8988T (cell line): ENCODE measurements around the gene TRAF3IP1.
"Not testable (repeated sequence)": the region's sequence is repeated elsewhere in the genome, so short reads cannot be mapped to it uniquely, and the experiment has no call there.

Experiments used
- DNase-seq: peaks from one replicate; pipeline ENCODE4 v3.0.0; 2011

The TRAF3IP1 gene

DNA sequence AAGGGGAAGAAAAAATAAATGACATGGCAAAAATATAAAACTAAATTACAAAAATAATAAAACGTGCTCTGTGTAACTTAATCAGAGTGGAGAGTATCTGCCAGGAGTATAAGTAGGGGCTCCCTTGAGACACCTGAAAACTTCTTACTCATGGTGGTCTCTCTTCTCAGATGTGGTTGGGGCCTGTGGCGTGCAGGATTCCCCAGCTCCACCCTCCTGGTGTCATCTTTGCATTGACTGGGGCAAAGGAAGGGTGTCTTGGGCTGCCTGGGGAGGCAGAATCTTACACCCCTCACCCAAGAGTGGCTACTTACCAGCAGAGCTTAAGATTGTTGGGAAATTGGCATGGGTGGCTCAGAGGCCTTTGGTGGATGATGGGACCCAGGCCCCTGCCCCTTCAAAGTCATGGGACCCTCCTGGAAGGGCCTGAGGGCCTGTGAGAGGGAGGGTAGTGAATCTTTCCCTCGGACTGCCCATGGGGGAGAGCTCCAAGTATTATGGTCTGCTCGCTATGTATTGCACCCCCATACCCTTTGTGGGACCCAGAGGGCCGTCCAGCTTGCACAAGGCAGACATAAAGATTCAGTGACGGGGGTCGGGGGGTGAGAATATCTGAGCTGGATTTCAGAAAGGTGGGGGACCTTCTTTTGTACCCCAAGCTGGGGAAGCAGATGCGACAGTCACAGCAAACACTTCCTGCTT, 6.9 kb upstream of the TRAF3IP1 start:
- no peak for DNase-seq

DNA sequence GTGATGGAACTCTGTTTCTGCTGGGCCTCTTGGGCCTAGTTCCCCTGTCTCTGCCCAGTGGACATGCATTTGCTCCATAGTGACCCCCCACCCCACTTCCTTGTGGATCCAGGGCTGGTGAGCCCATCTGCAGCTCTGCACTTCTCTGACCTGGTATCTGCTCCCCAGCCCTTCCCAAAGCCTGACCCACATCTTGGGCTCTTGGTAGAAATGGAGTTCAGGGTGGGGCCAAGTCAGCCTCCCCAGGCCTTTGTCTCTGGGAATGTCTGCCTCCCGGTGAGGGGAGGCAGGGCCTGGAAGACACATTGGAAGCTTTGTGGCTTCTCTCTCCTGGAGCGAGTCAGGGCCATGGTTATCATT, 6.3 kb upstream of the TRAF3IP1 start:
- DNase-seq, result no peak

DNA sequence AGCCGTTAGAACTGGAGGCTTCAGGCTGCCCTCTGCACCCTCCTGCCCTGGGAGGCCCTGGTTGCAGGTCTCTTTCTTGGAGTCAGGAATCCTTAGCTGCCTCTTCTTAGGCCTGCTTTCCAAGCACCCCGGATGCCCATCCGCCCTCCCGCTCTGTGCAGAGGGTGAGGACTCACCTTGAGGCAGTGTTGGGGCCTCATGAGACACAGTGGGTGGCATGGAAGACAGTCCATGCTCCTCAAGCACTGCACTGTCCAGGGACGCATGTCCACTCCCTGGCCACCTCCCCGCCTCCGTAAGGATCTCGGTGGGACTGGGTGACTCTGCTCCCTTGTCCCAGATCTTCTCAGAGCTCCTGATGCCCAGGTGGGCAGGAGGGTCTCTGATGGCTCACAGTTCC, 5.7 kb upstream of the TRAF3IP1 start:
- DNase-seq, result no peak

DNA sequence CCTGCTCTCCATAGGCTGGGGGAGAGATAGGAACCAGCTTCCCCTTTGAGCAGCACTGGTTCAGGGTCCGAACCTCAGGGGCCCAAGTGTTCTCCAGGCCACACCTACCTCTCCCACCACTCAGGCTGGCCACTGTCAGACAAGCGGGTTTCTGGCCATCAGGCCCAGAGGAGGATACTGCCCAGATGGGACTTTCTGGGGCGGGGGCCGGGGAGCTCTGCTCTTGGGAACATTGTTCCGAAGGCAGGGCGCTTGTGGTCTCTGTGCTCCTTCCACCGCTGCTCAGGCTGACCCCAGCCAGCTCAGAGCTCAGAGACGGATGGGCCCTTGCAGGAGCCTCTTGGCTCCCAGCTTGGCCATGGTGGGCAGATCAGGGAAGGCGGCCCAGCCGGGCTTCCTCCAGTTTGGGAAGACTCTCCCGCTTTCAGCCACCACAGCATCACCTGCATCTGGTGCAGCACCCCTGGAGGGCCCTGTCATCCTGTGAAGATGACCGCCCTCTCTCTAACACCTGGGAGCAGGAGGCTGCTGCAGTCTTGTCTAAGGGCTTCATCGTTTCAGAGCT, 5.2 kb upstream of the TRAF3IP1 start:
- no peak for DNase-seq

DNA sequence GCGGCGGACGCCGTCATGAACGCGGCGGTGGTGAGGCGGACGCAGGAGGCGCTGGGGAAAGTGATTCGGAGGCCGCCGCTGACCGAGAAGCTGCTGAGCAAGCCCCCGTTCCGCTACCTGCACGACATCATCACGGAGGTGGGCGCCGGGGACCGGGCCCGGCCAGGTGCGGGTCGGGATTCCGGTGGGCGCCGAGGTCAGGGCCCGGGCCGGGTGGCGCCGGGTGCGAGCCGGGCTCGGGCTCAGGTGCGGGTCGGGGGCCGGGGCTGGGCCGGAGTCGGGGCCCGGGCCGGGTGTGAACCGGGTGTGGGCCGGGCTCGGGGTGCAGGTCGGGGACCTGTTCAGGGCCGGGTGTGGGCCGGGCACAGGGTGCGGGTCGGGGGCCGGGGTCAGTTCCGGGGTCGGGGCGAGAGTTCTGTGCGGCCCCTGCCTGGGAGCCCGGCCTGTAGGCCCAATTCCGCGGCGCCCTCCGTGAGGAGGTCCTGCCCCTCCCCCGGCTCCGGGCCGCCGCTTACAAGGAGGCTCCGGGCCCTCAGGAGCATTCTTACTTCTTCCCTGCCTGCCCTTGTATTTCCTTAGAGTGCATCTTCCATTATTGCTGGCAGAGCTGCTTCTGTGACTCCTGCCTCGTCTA, 447 bp downstream of the TRAF3IP1 start:
- DNase-seq, result no peak

DNA sequence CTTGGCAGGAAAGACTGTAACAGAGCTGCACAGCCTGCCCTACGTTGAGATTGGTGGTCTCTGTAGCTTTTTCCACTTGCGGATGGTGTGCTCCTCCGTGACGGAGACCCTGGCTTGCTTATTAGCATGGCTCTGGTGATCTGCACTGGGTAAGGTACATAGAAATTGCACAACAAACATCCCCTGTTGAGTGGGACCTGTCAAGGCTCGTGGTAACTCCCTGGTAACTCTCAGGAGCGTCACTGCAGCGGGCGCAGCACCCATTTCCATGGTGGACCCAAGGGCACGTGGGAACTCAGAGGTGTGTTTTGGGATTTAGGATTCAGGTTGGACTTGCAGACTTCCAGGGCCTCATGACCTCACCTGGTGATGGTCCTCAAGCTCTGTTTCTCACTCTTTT, 1.1 kb downstream of the TRAF3IP1 start:
- DNase-seq, result no peak

DNA sequence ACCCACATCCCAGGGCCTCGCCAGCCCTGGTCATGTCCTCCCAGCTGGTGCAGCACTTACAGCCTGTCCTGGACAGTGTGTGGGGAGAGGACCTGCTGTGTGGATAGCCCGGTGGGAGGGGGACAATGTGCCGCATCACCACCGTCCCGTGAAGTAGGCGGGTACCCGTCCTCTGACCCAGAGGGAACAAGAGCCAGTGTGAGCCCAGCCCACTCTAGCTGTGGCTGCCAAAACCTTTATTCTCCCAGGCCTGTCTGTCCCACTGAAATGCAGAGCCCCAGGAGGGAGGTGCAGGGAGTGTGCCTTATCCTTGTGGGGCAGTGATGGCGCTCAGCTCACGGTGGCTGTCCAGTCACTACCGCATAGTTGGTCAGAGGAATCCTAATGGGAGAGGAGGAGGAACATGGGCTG, 1.7 kb downstream of the TRAF3IP1 start:
- no peak for DNase-seq

DNA sequence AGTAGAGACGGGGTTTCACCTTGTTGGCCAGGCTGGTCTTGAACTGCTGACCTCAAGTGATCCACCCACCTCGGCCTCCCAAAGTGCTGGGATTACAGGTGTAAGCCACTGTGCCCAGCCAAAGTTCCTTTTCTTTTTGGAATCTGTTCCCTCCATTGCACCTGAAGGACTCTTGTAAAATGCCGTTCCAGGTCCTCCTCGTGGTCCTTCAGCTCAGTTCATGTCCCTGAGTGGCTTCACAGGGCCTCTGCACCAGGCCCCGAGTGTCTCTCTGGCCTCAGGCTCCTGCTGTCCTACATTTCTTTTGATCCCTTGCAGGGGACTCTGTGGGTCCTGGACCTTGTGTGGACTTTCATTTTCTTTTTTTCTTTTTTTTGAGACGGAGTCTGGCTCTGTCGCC, 3.9 kb downstream of the TRAF3IP1 start:
- not testable (repeated sequence) for DNase-seq

DNA sequence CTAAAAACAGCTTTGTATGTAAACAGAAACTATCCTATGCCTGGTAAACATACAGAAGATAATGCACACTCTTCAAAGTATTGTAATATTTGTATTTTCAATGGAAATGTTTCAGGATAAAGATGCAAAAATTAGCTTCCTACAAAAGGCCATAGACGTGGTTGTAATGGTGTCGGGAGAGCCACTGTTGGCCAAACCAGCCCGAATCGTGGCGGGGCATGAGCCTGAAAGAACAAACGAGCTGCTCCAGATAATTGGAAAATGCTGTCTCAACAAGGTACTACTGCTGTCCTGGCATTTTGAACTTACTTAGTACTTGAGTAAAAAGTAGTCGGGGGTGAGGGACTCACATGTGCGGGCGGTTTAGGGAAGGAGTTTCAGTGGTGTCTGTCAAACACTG, 5.4 kb downstream of the TRAF3IP1 start:
- DNase-seq, result no peak

DNA sequence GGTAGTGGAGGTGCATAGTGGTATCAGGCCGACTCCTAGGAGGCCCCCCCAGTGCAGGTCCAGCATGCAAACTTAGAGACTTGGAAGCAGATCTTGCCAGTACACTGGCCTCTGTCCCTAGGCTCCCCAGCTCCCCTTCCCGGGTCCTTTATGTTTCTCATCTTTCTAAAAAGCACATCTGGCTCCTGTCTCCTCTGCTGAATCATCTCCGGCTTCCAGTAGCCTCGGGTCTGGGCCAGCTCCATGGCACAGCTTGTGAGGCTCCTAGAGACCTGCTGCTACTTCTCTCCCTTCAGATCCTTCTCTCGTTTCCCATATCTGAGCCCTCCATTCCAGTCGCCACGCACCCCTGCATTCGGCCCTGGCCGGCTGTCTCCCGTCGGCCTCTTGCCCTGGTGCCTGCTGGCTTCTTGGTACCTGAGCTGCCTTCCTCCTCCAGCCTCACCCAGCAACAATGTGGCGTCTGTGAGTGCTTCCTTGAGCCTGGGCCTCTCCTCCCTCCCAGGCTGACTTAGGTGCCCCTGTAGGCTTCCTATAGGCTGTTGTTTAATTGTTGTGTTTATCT, 6.6 kb downstream of the TRAF3IP1 start:
- no peak for DNase-seq

DNA sequence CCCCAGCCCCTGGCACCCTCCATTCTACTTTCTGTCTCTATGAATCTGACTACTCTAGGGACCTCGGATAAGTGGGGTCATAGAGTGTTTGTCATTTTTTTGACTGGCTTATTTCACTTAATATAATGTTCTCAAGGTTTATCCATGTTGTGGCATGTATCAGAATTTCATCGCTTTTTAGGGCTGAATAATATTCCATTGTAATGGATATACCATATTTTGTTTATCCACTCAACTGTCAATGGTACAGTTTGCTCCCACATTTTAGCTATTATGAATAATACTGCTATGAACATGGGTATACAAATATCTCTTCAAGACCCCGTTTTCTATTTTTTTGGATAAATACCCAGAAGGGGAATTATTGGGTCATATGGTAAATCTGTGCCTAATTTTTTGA, 7.4 kb downstream of the TRAF3IP1 start:
- no peak for DNase-seq

DNA sequence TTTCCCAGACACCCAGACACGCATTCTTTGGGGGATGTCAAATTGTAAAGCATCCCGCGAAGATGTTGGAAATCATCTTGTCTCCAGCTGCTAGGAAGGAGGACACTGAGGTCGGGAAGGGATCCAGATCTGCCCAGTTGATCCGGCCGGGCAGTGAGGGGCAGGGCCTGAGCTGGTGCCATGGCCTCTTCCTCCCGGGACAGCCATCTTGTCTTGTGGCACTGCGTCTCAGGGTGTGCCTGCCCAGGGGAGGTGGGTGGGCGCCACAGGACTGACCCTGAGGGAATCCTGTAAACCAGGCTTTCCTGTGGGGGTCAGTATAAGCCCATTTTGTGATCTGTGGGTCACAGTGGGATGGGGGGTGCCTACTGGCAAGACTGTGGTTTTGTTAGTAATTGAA, 10.1 kb downstream of the TRAF3IP1 start:
- DNase-seq, result no peak

DNA sequence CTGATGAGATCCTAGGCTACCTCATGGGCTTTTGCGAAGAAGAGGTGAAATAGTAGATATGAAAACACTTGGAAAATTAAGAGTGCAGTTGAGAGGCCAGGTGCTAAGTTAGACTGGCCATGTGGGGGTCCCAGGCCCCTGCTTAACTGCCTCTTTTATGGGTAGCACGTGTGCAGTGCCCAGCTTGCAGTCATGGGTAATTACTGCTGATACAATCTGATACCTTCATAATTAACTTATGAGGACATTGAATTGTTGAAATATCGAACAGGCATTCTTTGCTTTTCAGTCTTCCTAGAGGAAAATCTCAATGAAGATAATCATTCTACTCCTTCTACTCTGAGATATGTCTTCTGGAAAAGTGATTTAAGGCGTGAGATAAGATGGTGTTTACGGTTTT, 11.6 kb downstream of the TRAF3IP1 start:
- no peak for DNase-seq

DNA sequence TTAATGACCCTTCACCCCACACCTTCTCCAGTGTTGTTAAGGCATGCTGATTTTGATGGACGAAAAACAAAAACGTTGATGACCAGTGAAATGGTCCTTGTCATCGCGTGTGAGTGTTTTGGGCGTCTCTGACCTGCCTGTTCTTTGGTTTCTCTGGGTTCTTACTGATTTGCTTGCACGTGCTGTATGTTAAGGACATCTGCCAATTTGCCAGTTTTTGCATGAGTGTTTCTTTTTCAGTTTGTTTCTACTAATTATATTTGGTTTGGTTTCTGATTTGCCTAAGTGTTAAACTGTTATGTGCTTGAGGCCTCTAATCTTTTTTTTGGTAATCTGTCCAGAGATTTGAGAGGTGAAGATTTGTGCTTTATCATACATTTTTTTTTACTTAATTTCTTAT, 14.6 kb downstream of the TRAF3IP1 start:
- no peak for DNase-seq

DNA sequence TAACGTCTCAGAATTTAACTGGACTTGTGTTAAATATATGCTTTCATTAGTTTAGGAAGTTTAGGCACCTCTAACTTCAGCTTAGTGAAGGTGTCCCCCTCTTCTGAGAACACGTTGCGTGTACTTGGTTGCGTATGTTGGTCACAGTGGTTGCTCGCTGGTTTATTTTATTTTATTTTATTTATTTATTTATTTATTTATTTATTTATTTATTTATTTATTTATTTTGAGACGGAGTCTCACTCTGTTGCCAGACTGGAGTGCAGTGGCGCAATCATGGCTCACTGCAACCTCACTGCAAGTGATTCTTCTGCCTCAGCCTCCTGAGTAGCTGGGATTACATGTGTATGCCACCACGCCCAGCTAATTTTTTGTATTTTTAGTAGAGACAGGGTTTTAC, 15.3 kb downstream of the TRAF3IP1 start:
- not testable (repeated sequence) for DNase-seq

DNA sequence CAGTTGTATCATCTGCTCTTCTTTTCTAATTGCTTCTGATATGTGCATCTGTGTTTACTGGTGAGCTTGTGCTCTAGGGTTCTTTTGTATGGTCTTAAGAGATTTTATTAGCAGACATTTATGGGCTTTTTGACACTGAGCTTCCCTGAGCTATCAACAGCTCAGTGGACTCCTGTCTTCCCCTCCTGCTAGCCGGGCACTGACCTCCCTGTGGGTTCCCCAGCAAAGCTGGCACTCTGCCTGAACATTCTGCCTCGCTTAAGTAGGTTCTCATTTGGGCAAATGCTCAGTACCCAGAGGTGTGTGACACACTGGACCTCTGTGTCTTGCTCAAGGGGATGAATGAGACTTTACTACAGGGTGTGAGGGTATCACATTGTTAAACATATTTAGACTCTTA, 15.8 kb downstream of the TRAF3IP1 start:
- no peak for DNase-seq

DNA sequence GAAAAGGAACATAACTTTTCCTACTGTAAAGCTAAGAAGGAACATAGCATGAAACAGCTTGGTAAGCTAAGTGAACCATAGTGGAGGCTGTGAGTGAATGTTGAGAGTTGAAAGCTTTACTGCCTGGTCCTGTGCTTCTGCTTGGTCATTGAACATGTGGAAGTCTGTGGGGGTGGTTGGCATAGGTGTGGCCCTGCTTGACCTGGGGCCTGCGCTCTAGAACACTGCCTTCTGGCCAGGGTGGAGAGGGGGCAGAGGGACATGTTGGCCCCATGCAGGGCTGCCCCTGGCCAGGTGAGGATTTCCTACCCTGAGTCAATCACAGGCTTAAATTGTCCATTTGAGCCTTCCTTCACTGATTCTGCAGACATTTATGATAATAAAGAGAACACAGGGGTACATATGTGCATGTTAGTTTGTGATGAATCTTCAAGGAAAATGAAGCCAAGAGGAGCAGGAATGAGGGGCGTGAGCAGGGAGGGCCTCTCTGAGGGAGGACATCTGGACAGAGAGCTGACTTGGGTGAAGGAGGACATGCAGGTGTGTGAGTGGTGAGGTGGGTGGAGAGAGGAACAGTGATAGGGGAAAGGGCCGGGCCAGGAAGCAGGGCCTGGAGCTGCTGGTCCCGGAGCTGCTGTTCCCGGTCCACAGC, 16.6 kb downstream of the TRAF3IP1 start:
- DNase-seq, result no peak

DNA sequence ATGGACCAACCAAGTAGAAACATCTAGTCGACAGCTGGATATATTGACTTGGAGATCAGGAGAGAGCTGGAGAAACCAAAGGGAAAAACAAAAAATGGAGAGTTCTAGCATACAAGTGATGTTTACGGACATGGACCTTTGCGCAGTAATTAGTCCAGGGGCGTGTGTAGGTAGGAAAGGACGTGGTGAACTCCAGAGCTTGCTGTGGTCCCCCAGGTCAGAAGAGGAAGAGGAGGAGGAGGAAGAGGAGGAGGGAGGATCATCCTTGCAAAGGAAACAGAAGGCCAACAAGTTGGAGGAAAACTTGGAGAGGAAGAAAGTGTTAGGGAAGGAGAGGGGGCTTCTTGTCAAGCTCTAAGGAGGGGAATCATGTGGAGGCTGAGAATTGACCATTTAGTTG, 17.5 kb downstream of the TRAF3IP1 start:
- no peak for DNase-seq

DNA sequence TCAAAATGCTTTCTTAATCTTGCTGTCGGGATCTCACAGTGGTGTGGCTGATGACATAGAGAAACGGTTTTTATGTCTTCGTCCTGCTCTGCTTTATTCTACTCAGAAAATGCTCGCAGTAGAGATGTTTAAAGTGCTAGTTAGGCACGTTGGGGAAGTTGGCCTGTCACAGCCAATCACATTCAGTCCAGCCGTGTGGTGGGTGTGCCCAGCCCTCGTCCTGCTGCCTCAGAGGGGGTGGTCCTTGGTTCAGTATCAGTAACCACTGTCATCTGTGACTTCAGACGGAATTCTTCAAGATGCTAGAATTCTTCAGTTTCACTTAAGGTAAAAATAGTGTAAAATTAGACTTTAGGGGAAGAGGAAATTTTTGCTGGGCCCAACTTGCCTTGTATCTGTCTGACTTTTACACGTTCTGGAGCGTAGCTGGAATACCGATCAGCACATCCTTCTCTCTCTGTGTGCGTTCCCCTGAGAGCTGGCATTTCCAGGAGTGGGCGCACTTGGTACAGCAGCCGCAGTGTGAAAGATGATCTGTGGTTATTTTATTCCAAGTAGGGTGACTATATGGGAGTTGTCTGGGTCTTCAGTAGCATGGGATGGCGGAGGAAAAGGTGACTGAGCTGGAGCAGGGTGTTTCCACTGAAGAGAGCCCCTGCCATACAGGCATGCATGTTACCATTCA, 18.5 kb downstream of the TRAF3IP1 start:
- no peak for DNase-seq

DNA sequence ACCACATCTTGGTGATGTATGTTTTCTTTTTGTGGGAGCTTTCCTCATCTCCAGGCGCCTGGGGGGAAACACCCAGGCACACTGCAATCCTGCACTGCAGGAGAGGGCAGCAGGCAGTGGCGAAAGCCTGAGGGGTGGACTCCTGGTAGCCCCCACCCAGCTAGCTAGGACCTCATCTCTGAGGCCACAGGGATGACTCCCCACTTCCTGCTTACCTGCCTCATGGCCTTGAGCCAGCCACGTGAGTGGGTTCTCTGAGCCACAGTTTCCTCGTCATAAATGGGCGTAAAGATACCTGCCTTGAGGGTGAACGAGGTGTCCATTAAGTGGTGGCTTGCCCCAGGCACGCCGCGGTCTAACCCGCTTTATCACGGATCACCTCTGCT, 19.1 kb downstream of the TRAF3IP1 start:
- no peak for DNase-seq

DNA sequence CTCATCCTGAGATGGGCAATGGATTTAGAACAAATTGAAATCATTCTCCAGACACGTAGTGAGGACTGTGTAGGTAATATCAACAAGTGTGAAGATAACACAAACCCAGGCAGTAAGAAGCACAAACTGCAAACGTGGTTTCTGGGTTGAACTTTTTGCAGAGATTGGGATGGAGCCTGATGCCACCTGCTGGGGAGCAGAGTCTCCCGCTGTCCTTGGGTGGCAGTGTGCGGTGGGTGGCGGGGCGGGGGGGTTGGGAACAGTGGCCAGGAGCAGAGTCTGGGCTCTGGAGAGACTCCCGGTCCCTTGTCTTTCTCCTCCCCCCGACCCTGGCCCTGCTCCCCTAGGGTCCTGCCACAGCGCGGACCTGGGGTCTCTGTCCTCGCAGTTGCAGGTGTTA, 19.5 kb downstream of the TRAF3IP1 start:
- DNase-seq, result no peak

DNA sequence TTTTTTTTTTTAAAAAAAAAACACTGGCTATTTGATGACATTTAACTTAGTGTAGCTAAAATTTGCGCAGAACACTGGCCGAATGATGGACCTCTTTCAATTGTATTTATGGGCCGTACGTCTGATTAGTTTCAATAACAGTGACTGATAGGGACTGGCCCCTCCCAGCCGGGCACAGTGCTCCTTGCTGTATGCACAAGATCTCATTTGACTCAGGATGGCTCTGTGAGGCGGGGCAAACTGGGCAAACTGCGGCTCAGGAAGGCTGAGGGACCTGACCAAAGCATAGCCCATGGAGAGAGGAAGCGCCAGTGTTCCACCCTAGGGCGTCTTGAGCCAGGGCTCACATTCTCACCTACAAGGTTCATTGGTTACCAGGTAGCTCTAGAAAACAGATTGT, 21.2 kb downstream of the TRAF3IP1 start:
- no peak for DNase-seq

DNA sequence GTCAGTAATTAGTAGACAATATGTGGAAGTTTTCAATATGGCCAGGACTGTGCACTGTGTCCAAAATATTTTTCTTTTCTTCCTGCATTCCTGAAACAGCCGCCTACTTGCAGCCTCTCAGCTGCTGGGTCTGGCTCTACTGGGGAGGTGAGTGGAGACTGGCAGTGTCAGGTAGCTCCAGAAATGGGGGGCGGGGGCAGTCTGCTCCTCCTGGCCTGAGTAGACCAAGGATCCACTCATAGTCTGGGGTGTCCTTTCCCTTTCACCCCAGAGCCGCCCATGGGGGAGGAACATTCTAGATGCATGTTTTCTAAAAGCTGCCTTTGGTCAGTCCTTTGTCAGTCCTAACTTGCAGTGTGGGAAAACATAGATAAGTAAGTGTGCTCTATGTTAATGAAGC, 23.7 kb downstream of the TRAF3IP1 start:
- DNase-seq, result no peak
